ENCODE results near the gene NCK2. TPM values are rescaled to one million over a fixed set of nuclear protein-coding genes. Genes with fewer than 3 reads are reported as not detected.
"Not testable (repeated sequence)": the region's sequence is repeated elsewhere in the genome, so short reads cannot be mapped to it uniquely, and the experiment has no call there.

Gene NCK2
- total RNA-seq, 4 donors from 2014 or later = 46.0 to 62.6 (median 55.3) TPM

GRCh38 chr2:105890856-105891255 is 146.1 kb downstream of the NCK2 start:
- TF ChIP-seq POLR2A (IDR thresholded peaks at IDR 0.05) = no peak
- Histone ChIP-seq H3K27ac (no peak overlapping the region), H3K4me1 (peaks cover 14 to 15% of the 10 kb centered on the region in 2 donors), H3K36me3 (peaks cover 0 to 8% of the 10 kb centered on the region in 2 donors), H3K27me3 (no peaks in the 10 kb centered on the region), H3K4me3 (replicated peaks in 1 of 3) (no peak overlapping the region), H3K9me3 (no peaks in the 10 kb centered on the region)
- no peak for DNase-seq
- intact Hi-C loops (cut with DNase I) = no loop called here
- WGBS, 2 donors = 96 to 98% methylated on average over 10 of the region's 10 CpGs

DNA sequence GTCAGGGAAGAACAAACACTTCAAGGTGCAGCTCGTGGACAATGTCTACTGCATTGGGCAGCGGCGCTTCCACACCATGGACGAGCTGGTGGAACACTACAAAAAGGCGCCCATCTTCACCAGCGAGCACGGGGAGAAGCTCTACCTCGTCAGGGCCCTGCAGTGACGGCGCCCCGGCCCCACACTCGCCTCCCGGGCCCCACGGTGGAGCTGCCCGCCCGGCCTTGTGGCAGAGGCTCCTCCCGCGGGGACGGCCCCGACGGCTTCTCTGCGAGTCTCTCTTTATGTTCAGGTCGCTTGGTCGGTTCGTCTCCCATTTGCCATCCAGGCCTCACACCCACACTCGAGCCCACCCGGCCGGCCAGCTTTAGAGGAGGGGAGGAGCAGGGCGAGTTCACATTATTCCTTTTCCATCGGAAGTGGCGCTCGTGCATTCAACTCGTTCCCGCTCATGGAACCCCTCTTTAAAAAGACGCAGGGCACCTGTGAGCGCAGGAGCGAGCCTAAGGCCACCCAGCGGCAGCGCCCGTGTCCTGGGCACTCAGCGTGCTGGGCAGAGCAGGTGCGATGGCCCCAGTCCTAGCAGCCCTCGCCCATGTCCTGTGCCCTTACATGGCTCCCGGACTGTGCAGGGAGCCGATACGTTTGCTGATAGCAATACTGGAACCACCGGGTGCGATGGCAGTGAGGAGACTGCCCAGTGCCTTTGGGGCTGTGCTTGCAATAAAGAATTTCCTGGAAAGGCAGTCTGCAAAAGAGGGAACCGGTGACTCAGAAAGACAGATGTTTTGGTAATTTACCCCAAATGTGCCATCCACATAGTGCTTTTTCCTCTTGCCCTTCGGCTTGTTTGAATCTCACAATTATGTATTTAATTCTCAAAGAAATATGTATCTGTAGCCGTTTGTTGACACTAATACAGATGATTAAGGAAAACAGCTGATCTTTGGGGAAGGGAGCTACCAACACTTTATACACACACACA is 148.6 kb downstream of the NCK2 start:
- TF ChIP-seq, protein P1, sequence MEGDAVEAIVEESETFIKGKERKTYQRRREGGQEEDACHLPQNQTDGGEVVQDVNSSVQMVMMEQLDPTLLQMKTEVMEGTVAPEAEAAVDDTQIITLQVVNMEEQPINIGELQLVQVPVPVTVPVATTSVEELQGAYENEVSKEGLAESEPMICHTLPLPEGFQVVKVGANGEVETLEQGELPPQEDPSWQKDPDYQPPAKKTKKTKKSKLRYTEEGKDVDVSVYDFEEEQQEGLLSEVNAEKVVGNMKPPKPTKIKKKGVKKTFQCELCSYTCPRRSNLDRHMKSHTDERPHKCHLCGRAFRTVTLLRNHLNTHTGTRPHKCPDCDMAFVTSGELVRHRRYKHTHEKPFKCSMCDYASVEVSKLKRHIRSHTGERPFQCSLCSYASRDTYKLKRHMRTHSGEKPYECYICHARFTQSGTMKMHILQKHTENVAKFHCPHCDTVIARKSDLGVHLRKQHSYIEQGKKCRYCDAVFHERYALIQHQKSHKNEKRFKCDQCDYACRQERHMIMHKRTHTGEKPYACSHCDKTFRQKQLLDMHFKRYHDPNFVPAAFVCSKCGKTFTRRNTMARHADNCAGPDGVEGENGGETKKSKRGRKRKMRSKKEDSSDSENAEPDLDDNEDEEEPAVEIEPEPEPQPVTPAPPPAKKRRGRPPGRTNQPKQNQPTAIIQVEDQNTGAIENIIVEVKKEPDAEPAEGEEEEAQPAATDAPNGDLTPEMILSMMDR (IDR thresholded peaks at IDR 0.05) = no peak
- TF ChIP-seq POLR2A (IDR thresholded peaks at IDR 0.05) = no peak
- H3K4me3 ChIP-seq (replicated peaks in 1 of 3) = no peak overlapping the region
- no peaks in the 10 kb centered on the region for H3K9me3 ChIP-seq
- no peak for DNase-seq
- no peak overlapping the region for H3K27ac ChIP-seq
- H3K36me3 ChIP-seq = peaks cover 0 to 8% of the 10 kb centered on the region in 2 donors
- H3K27me3 ChIP-seq = no peaks in the 10 kb centered on the region
- H3K4me1 ChIP-seq = no peaks in the 10 kb centered on the region
- 96 to 97% methylated on average over 47 to 51 of the region's 51 CpGs for WGBS, 2 donors
- intact Hi-C loops (cut with DNase I) = no loop called here

GRCh38 chr2:105894327-105894944 is 149.7 kb downstream of the NCK2 start:
- DNase-seq = no peak
- H3K27ac ChIP-seq = no peak overlapping the region
- TF ChIP-seq POLR2A (IDR thresholded peaks at IDR 0.05) = no peak
- TF ChIP-seq, protein P1 (IDR thresholded peaks at IDR 0.05) = no peak
- H3K4me3 ChIP-seq (replicated peaks in 1 of 3) = no peak overlapping the region
- H3K36me3 ChIP-seq = peaks cover 0 to 8% of the 10 kb centered on the region in 2 donors
- H3K4me1 ChIP-seq = no peaks in the 10 kb centered on the region
- H3K9me3 ChIP-seq = no peaks in the 10 kb centered on the region
- WGBS, 2 donors = 95 to 98% methylated on average over 13 of the region's 13 CpGs
- intact Hi-C loops (cut with DNase I) = no loop called here
- no peaks in the 10 kb centered on the region for H3K27me3 ChIP-seq

- H3K27me3 ChIP-seq = no peaks in the 10 kb centered on the region
- WGBS, 2 donors = 94 to 95% methylated on average over 10 of the region's 10 CpGs
Measured at GRCh38 chr2:105895990-105896764, 151.5 kb downstream of the NCK2 start.

GRCh38 chr2:105896765-105897163 is 152.1 kb downstream of the NCK2 start:
- TF ChIP-seq, protein P1 (IDR thresholded peaks at IDR 0.05) = no peak
- no peak for TF ChIP-seq POLR2A (IDR thresholded peaks at IDR 0.05)
- Histone ChIP-seq H3K4me3 (replicated peaks in 1 of 3) (no peak overlapping the region), H3K27ac (no peak overlapping the region), H3K27me3 (no peaks in the 10 kb centered on the region), H3K4me1 (no peaks in the 10 kb centered on the region), H3K36me3 (peaks cover 0 to 8% of the 10 kb centered on the region in 2 donors), H3K9me3 (no peaks in the 10 kb centered on the region)
- no peak for DNase-seq
- intact Hi-C loops (cut with DNase I) = no loop called here
- 93 to 98% methylated on average over 4 of the region's 4 CpGs for WGBS, 2 donors

More at GRCh38 chr2:105895990-105896764, 151.5 kb downstream of the NCK2 start:
- no peak overlapping the region for H3K27ac ChIP-seq
- H3K4me1 ChIP-seq = no peaks in the 10 kb centered on the region
- intact Hi-C loops (cut with DNase I) = no loop called here
- no peak for DNase-seq
- H3K9me3 ChIP-seq = no peaks in the 10 kb centered on the region
- H3K4me3 ChIP-seq (replicated peaks in 1 of 3) = no peak overlapping the region
- TF ChIP-seq, protein P1 (IDR thresholded peaks at IDR 0.05) = no peak
- TF ChIP-seq POLR2A (IDR thresholded peaks at IDR 0.05) = no peak
- H3K36me3 ChIP-seq = peaks cover 0 to 8% of the 10 kb centered on the region in 2 donors

GRCh38 chr2:105897694-105898093 is 153.0 kb downstream of the NCK2 start:
- H3K4me3 ChIP-seq (replicated peaks in 1 of 3); DNase-seq; H3K4me1 ChIP-seq; intact Hi-C loops (cut with DNase I); H3K36me3 ChIP-seq; H3K27ac ChIP-seq; H3K9me3 ChIP-seq; H3K27me3 ChIP-seq: not testable (repeated sequence)
- 93 to 98% methylated on average over 1 of the region's 1 CpG for WGBS, 2 donors

Data from thyroid gland (tissue), 4 donors.